ENCODE data around the gene CNNM4.

The CNNM4 gene

GRCh38 chr2:96737251-96737650, 23.5 kb upstream of the CNNM4 start:
- peaks cover 36% of the 10 kb centered on the region for H3K36me3 ChIP-seq (ENCODE audit: insufficient read depth, low read length)

DNA sequence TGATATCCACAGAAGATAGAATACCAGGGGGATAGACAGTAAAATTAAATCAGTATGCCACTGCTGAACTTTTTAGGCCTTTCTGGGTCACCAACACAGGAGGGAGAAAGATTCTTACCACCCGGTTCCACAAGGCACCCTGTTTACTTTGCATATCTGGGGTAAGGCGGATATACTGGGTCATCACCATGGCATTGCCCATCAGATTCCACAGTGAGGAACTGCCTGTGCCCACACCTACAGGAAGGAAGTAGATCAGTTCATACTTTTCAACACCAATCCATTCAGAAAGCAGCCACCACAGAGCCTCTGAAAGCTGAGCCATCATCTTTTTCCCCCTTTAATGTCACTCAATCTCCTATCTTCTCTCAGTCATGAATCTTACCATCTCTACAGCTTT, 22.9 kb upstream of the CNNM4 start:
- peaks cover 25% of the 10 kb centered on the region for H3K4me1 ChIP-seq (ENCODE audit: insufficient read depth, low read length)
- no peak overlapping the region for H2AFZ ChIP-seq (ENCODE audit: low read depth, low read length)
- no peak overlapping the region for H3K27ac ChIP-seq (ENCODE audit: low read length)
- H3K4me2 ChIP-seq (ENCODE audit: insufficient read depth, low read length): peak overlapping the region; percentile 96; the same call in 1 of the 2 replicates
- no peak for TF ChIP-seq EZH2 (IDR thresholded peaks at IDR 0.05; ENCODE audit: borderline replicate concordance, low read depth, low read length, severe bottlenecking)
- TF ChIP-seq, protein P1, sequence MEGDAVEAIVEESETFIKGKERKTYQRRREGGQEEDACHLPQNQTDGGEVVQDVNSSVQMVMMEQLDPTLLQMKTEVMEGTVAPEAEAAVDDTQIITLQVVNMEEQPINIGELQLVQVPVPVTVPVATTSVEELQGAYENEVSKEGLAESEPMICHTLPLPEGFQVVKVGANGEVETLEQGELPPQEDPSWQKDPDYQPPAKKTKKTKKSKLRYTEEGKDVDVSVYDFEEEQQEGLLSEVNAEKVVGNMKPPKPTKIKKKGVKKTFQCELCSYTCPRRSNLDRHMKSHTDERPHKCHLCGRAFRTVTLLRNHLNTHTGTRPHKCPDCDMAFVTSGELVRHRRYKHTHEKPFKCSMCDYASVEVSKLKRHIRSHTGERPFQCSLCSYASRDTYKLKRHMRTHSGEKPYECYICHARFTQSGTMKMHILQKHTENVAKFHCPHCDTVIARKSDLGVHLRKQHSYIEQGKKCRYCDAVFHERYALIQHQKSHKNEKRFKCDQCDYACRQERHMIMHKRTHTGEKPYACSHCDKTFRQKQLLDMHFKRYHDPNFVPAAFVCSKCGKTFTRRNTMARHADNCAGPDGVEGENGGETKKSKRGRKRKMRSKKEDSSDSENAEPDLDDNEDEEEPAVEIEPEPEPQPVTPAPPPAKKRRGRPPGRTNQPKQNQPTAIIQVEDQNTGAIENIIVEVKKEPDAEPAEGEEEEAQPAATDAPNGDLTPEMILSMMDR (IDR thresholded peaks at IDR 0.05; ENCODE audit: borderline replicate concordance, extremely low read depth, low read length, poor library complexity, severe bottlenecking): no peak
- H3K79me2 ChIP-seq (ENCODE audit: insufficient read depth, low read length): peaks cover 21% of the 10 kb centered on the region
- DNase-seq: no peak
- no peak overlapping the region for H3K9ac ChIP-seq (ENCODE audit: low read depth, low read length)
- H4K20me1 ChIP-seq (ENCODE audit: insufficient read depth, low read length): no peaks in the 10 kb centered on the region
- ATAC-seq (ENCODE audit: insufficient read depth, low read depth): no peak
- H3K36me3 ChIP-seq (ENCODE audit: insufficient read depth, low read length): peaks cover 35% of the 10 kb centered on the region
- H3K9me3 ChIP-seq (ENCODE audit: insufficient read depth, low read length, severe bottlenecking): no peaks in the 10 kb centered on the region
- H3K4me3 ChIP-seq (ENCODE audit: low read depth in 1 of 2, low read length in 2 of 2): no peak overlapping the region
- H3K27me3 ChIP-seq (ENCODE audit: insufficient read depth, low read length, poor library complexity): no peaks in the 10 kb centered on the region

More at GRCh38 chr2:96737251-96737650, 23.5 kb upstream of the CNNM4 start:
- Histone ChIP-seq H3K79me2 (ENCODE audit: insufficient read depth, low read length) (peaks cover 21% of the 10 kb centered on the region), H3K27me3 (ENCODE audit: insufficient read depth, low read length, poor library complexity) (no peaks in the 10 kb centered on the region), H4K20me1 (ENCODE audit: insufficient read depth, low read length) (no peaks in the 10 kb centered on the region), H2AFZ (ENCODE audit: low read depth, low read length) (no peak overlapping the region), H3K9ac (ENCODE audit: low read depth, low read length) (no peak overlapping the region), H3K4me1 (ENCODE audit: insufficient read depth, low read length) (peaks cover 25% of the 10 kb centered on the region), H3K4me2 (ENCODE audit: insufficient read depth, low read length) (no peak overlapping the region), H3K9me3 (ENCODE audit: insufficient read depth, low read length, severe bottlenecking) (no peaks in the 10 kb centered on the region), H3K4me3 (ENCODE audit: low read depth in 1 of 2, low read length in 2 of 2) (no peak overlapping the region), H3K27ac (ENCODE audit: low read length) (no peak overlapping the region)
- no peak for ATAC-seq (ENCODE audit: insufficient read depth, low read depth)
- no peak for TF ChIP-seq EZH2 (IDR thresholded peaks at IDR 0.05; ENCODE audit: borderline replicate concordance, low read depth, low read length, severe bottlenecking)
- TF ChIP-seq, protein P1 (IDR thresholded peaks at IDR 0.05; ENCODE audit: borderline replicate concordance, extremely low read depth, low read length, poor library complexity, severe bottlenecking): no peak
- DNase-seq: no peak

- peak overlapping the region; percentile 72 for H3K9ac ChIP-seq (ENCODE audit: low read depth, low read length)
- H3K4me1 ChIP-seq (ENCODE audit: insufficient read depth, low read length): peaks cover 25% of the 10 kb centered on the region
- H3K79me2 ChIP-seq (ENCODE audit: insufficient read depth, low read length): peaks cover 21% of the 10 kb centered on the region
- H3K36me3 ChIP-seq (ENCODE audit: insufficient read depth, low read length): peaks cover 22% of the 10 kb centered on the region
- H3K4me3 ChIP-seq (ENCODE audit: low read depth in 1 of 2, low read length in 2 of 2): peak overlapping the region; percentile 89 to 97
- peak overlapping the region; percentile 96 for H3K4me2 ChIP-seq (ENCODE audit: insufficient read depth, low read length)
- H3K27me3 ChIP-seq (ENCODE audit: insufficient read depth, low read length, poor library complexity): no peaks in the 10 kb centered on the region
- ATAC-seq (ENCODE audit: insufficient read depth, low read depth): no peak
- TF ChIP-seq, protein P1 (IDR thresholded peaks at IDR 0.05; ENCODE audit: borderline replicate concordance, extremely low read depth, low read length, poor library complexity, severe bottlenecking): no peak
- no peak for TF ChIP-seq EZH2 (IDR thresholded peaks at IDR 0.05; ENCODE audit: borderline replicate concordance, low read depth, low read length, severe bottlenecking)
- H3K27ac ChIP-seq (ENCODE audit: low read length): peak overlapping the region; percentile 76
- H4K20me1 ChIP-seq (ENCODE audit: insufficient read depth, low read length): no peaks in the 10 kb centered on the region
- DNase-seq: no peak
- H3K9me3 ChIP-seq (ENCODE audit: insufficient read depth, low read length, severe bottlenecking): no peaks in the 10 kb centered on the region
- peak overlapping the region; percentile 95 for H2AFZ ChIP-seq (ENCODE audit: low read depth, low read length)
These were observed 21.5 kb upstream of the CNNM4 start for GRCh38 chr2:96739076-96739632.

Data from DND-41 (cell line).